A673 (cell line): ENCODE measurements around the gene PCSK6. TPM values are rescaled to one million over a fixed set of nuclear protein-coding genes. Genes with fewer than 3 reads are reported as not detected.

ENCODE experiments used
- BruUV-seq: library from RNA; stranded (reverse); fragments of 400-500 nt; replicated peaks from 2 replicates; lab custom pipeline; 2021; lab: Mats Ljungman, UMichigan
- CTCF ChIA-PET: fragments of 300-600 bp; sonication (Branson Sonifier 250); formaldehyde crosslinking; loops from one replicate; lab custom pipeline; 2022; ENCODE audit warnings: antibody characterized with exemption; lab: Charles Lee
- POLR2A ChIA-PET: fragments of 300-600 bp; sonication (Branson Sonifier 250); formaldehyde crosslinking; loops from one replicate; lab custom pipeline; 2022; ENCODE audit warnings: antibody characterized with exemption; ENCODE audit not compliant: low non-redundant PET; lab: Charles Lee
- DNase-seq: peaks from one replicate; pipeline ENCODE4 v3.0.0-alpha.2; 2015; ENCODE audit warnings: low spot score
- H3K27ac ChIP-seq: fragments of 200-600 bp; sonication (generic); 2 replicates; pipeline ENCODE4 v1.5.1; 2016; ENCODE audit warnings: mixed run types, low read depth, mild to moderate bottlenecking, mixed read lengths, antibody characterized with exemption, low read length; ENCODE audit not compliant: poor library complexity, severe bottlenecking
- H3K27me3 ChIP-seq: fragments of 200-600 bp; sonication (generic); replicated peaks from 2 replicates; pipeline ENCODE4 v1.6.1; 2017; ENCODE audit warnings: mixed run types, low read depth, mild to moderate bottlenecking, mixed read lengths, antibody characterized with exemption, low read length; ENCODE audit not compliant: insufficient read depth, poor library complexity
- H3K36me3 ChIP-seq: fragments of 200-600 bp; sonication (generic); 2 replicates; pipeline ENCODE4 v1.6.1; 2016; ENCODE audit warnings: mixed run types, mild to moderate bottlenecking, mixed read lengths, antibody characterized with exemption, low read length; ENCODE audit not compliant: insufficient read depth, poor library complexity, severe bottlenecking
- H3K4me1 ChIP-seq: fragments of 200-600 bp; sonication (generic); 2 replicates; pipeline ENCODE4 v1.6.1; 2017; ENCODE audit warnings: mixed run types, mild to moderate bottlenecking, mixed read lengths, antibody characterized with exemption, low read length; ENCODE audit not compliant: insufficient read depth, poor library complexity, severe bottlenecking
- H3K4me3 ChIP-seq: fragments of 200-600 bp; sonication (generic); 2 replicates; pipeline ENCODE4 v1.5.1; 2016; ENCODE audit warnings: low read depth, mixed run types, mild to moderate bottlenecking, mixed read lengths, low read length; ENCODE audit not compliant: poor library complexity, severe bottlenecking
- H3K9me3 ChIP-seq: fragments of 200-600 bp; sonication (generic); 2 replicates; pipeline ENCODE4 v1.6.1; 2016; ENCODE audit warnings: mixed run types, low read depth, mild to moderate bottlenecking, mixed read lengths, antibody characterized with exemption, low read length; ENCODE audit not compliant: poor library complexity, severe bottlenecking
- EZH2 ChIP-seq: fragments of 200-600 bp; sonication (generic); IDR thresholded peaks from 2 replicates; pipeline ENCODE4 v1.6.1; 2017; ENCODE audit warnings: borderline replicate concordance, low read depth, mild to moderate bottlenecking, mixed read lengths, antibody characterized with exemption, low read length; ENCODE audit not compliant: poor library complexity, severe bottlenecking
- intact Hi-C: fragments of 100-400 bp; cut with micrococcal nuclease; formaldehyde crosslinking; loops from one replicate; pipeline ENCODE4 v1.10.0; 2022; ENCODE audit not compliant: unreplicated experiment
- total RNA-seq: library from RNA; stranded (reverse); gene quantifications from 2 replicates; pipeline ENCODE4 v1.2.3, GENCODE V29; 2021
- TF ChIP-seq, protein P1 (sequence below): fragments of 300-800, 200-600 bp; sonication (generic); conservative IDR thresholded peaks from 2 replicates; pipeline ENCODE4 v1.5.1; 2017; ENCODE audit warnings: low read depth, mild to moderate bottlenecking, antibody characterized with exemption, low read length, moderate library complexity, mixed read lengths

PCSK6 gene
- total RNA-seq, 1 experiment from 2014 or later: 2.6 TPM

DNA sequence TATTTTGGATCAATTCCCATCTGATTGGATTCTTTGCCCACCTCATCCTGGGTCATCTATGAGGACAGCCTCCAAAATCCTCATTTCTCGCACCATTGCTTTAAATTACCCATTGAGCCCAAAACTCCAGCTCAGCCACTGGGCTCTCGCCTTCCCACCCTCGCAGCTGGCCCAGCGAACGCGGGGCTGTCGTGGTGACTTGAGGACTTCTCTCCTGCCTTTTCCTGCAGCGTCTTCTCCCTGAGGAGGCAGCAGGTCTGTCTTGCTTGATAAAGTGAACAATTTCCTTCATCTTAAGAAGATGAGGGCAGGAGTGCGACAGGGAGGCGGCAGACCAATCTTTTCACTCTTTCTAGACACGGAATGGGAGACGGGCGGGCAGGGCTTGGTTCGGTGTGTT lies 161.5 kb downstream of the PCSK6 start:
- ChIA-PET CTCF (no interaction called here), POLR2A (no interaction called here)
- H3K9me3 ChIP-seq: no peaks in the 10 kb centered on the region
- no peak overlapping the region for H3K4me3 ChIP-seq
- no peaks in the 10 kb centered on the region for H3K4me1 ChIP-seq
- H3K27me3 ChIP-seq: peaks cover 2% of the 10 kb centered on the region
- H3K36me3 ChIP-seq: no peaks in the 10 kb centered on the region
- intact Hi-C loops: no loop called here
- no peak for DNase-seq
- no peak overlapping the region for H3K27ac ChIP-seq
- TF ChIP-seq EZH2: no peak
- TF ChIP-seq, protein P1, sequence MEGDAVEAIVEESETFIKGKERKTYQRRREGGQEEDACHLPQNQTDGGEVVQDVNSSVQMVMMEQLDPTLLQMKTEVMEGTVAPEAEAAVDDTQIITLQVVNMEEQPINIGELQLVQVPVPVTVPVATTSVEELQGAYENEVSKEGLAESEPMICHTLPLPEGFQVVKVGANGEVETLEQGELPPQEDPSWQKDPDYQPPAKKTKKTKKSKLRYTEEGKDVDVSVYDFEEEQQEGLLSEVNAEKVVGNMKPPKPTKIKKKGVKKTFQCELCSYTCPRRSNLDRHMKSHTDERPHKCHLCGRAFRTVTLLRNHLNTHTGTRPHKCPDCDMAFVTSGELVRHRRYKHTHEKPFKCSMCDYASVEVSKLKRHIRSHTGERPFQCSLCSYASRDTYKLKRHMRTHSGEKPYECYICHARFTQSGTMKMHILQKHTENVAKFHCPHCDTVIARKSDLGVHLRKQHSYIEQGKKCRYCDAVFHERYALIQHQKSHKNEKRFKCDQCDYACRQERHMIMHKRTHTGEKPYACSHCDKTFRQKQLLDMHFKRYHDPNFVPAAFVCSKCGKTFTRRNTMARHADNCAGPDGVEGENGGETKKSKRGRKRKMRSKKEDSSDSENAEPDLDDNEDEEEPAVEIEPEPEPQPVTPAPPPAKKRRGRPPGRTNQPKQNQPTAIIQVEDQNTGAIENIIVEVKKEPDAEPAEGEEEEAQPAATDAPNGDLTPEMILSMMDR: no peak
- no TSS peak for BruUV-seq

DNA sequence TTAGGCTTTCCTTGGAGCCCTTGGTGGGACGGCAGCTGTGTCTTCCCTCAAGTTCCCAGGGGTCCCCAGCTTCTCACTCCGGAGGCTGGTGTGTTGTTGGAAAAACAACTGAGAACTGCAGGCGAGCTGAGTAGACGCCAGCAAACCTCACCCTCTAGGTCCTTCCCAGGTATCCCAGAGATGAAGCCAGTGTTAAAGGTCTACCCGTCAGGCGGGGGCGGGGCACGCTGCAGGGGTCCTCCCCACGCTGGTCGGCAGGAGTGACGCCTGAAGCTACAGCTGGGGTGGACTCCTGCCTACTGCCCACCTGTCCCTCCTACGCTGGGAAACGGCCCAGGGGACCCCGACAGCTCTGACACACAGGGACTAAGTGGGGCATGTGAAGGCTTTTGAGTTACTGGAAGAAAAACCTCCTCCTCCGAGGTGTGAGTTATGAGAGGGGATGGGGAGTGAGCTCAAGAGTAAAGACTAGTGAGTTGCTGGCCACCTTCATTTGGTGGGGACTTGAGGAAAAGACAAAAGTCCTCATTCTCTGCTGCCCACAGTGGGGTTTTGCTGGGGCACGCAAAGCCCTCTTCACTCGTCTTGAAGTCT lies 162.3 kb downstream of the PCSK6 start:
- no peak for DNase-seq
- Histone ChIP-seq H3K9me3 (no peaks in the 10 kb centered on the region), H3K4me3 (no peak overlapping the region), H3K27me3 (peaks cover 2% of the 10 kb centered on the region), H3K36me3 (no peaks in the 10 kb centered on the region), H3K4me1 (no peaks in the 10 kb centered on the region), H3K27ac (no peak overlapping the region)
- CTCF ChIA-PET: no interaction called here
- POLR2A ChIA-PET: no interaction called here
- intact Hi-C loops: no loop called here
- no TSS peak for BruUV-seq
- TF ChIP-seq EZH2: no peak
- TF ChIP-seq, protein P1: no peak

DNA sequence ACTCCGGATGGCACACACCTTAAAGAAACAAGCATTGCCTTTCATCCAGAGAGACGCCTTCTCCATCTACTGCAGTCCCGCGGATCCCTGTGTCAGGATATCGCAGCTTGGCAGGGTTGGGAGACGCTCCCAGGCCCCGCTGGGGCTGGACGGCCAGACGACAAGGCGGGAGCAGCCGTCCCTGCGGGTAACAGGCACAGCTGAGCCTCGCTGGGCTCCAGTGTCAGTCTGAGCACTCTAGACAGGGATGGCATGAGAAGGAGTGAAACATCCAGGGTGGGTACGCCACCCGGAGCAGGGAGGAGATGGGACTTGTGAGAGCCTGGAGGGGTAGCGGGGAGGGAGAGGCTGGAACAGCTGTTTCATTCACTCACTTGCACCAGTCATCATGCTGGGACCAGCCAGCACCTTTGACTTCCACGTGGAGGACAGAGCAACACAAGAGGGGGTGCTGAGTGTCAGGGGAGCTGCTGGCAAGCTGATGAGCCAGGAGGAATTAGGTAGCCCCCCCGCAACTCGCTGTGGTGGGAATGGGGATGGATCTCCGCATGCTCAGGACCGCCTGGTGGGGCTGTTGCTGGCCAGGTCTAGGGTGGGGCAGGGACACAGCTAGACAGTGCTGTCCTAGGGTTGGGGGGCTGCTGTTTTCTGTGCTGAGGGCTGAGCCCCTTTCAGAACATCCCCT lies 162.9 kb downstream of the PCSK6 start:
- no TSS peak for BruUV-seq
- Histone ChIP-seq H3K4me3 (no peak overlapping the region), H3K27me3 (peaks cover 2% of the 10 kb centered on the region), H3K4me1 (no peaks in the 10 kb centered on the region), H3K9me3 (no peaks in the 10 kb centered on the region), H3K27ac (no peak overlapping the region), H3K36me3 (no peaks in the 10 kb centered on the region)
- CTCF ChIA-PET: no interaction called here
- POLR2A ChIA-PET: no interaction called here
- intact Hi-C loops: no loop called here
- TF ChIP-seq EZH2: no peak
- TF ChIP-seq, protein P1: no peak
- no peak for DNase-seq
